ENCODE results near the gene SLC16A3. TPM values are rescaled to one million over a fixed set of nuclear protein-coding genes. Genes with fewer than 3 reads are reported as not detected.
A peak's percentile ranks its signal among the peaks of the same experiment; 100 is the strongest.

SLC16A3 gene
- total and polyA plus RNA-seq, 9 of the 15 experiments (the other 6 are each of a cell fraction or from before 2014, with no cell fraction given) = 0.11 to 5.4 (median 1.2) TPM; not detected in 2

GRCh38 chr17:82237746-82238471 lies 9.1 kb downstream of the SLC16A3 start:
- in situ Hi-C loops (cut with MboI) = no loop called here
- FAIRE-seq (no peak), ATAC-seq (no peak), DNase-seq (ENCODE audit: extremely low read depth in 1 of 4, low spot score in 3 of 4) (no peak)
- H3K4me2 ChIP-seq (ENCODE audit: insufficient read depth, low read length) = peak overlapping the region; percentile 83
- BruUV-seq (replicated peaks) = no TSS peak
- no peaks in the 10 kb centered on the region for H3K9me1 ChIP-seq (ENCODE audit: control insufficient read depth, insufficient read depth, low read length)
- H4K20me1 ChIP-seq (replicated peaks; ENCODE audit: control insufficient read depth, insufficient read depth, low read length) = 0 out of 2 replicates have a peak, but pooled peaks cover 2% of the 10 kb centered on the region
- no peaks in the 10 kb centered on the region for H3K9me3 ChIP-seq (replicated peaks; ENCODE audit: control insufficient read depth, insufficient read depth, low read depth, low read length)
- CTCF ChIA-PET (ENCODE audit: low intra/inter-chr PET ratio) = interaction anchor here (0.5 to 1.1 kb wide), 4 partner anchors 84 to 968 kb away, joined by 3 to 4 read pairs (median 3); no protein-coding TSS in a partner anchor
- H3K9ac ChIP-seq (ENCODE audit: insufficient read depth in 1 of 2, low read depth in 2 of 2, low read length in 2 of 2) = peak overlapping the region; percentile 58 to 90
- intact Hi-C loops (cut with micrococcal nuclease) = loop anchor here (2.0 to 5.0 kb wide), 3 partner anchors 83 to 177 kb away; no protein-coding TSS in a partner anchor
- peak overlapping the region; percentile 73 for H3K27ac ChIP-seq (ENCODE audit: extremely low read depth, low read depth, low read length)
- peaks cover 31% of the 10 kb centered on the region; the same call in 2 of the 3 replicates for H3K79me2 ChIP-seq (ENCODE audit: control insufficient read depth, insufficient read depth, low read length)
- TF ChIP-seq HNRNPL (IDR thresholded peaks at IDR 0.05; ENCODE audit: low read depth, low read length) (0 out of 2 replicates have a peak, but pooled peaks have one; percentile 12), POLR2G (IDR thresholded peaks at IDR 0.05; ENCODE audit: low read depth, low read length) (peak; percentile 53), FOXO4 (CRISPR knock-in tag; IDR thresholded peaks at IDR 0.05) (no peak), ZBTB11 (CRISPR knock-in tag; IDR thresholded peaks at IDR 0.05) (no peak), ZNF740 (CRISPR knock-in tag; IDR thresholded peaks at IDR 0.05) (peak; percentile 77), ZNF740 (tag; IDR thresholded peaks at IDR 0.05) (no peak), KAT7 (CRISPR knock-in tag; IDR thresholded peaks at IDR 0.05; ENCODE audit: borderline replicate concordance) (0 out of 2 replicates have a peak, but pooled peaks have one; percentile 69), BHLHE40 (IDR thresholded peaks at IDR 0.05; ENCODE audit: low read length) (no peak)
- peaks cover 66 to 98% of the 10 kb centered on the region in 2 experiments for H3K4me1 ChIP-seq (replicated peaks in 1 of 2; ENCODE audit: control insufficient read depth in 2 of 2, insufficient read depth in 2 of 2, low read length in 2 of 2)
- POLR2A ChIA-PET = interaction anchor here (0.5 to 1.5 kb wide), 6 partner anchors 24 to 362 kb away, joined by 3 to 9 read pairs (median 4); no protein-coding TSS in a partner anchor
- peak overlapping the region; percentile 30 for H3K4me3 ChIP-seq
- WGBS (ENCODE audit: insufficient coverage, low coverage, missing lambda C conversion rate) = 76% methylated on average over 25 of the region's 34 CpGs
- peaks cover 18% of the 10 kb centered on the region for H3K36me3 ChIP-seq (ENCODE audit: control insufficient read depth, insufficient read depth, low read length)
- peak overlapping the region; percentile 72 for H2AFZ ChIP-seq (ENCODE audit: low read depth, low read length)
- no peaks in the 10 kb centered on the region for H3K27me3 ChIP-seq (ENCODE audit: control insufficient read depth in 2 of 2, insufficient read depth in 2 of 2, low read length in 2 of 2)
